ENCODE measurements around the gene BLACAT1.

BLACAT1 gene

GRCh38 chr1:205448540-205449253 lies 7.1 kb downstream of the BLACAT1 start:
- Histone ChIP-seq H3K4me3 (ENCODE audit: insufficient read depth, low read depth, low read length, poor library complexity, severe bottlenecking) (no peak overlapping the region), H3K4me1 (ENCODE audit: control insufficient read depth, insufficient read depth, low read length, poor library complexity, severe bottlenecking) (no peaks in the 10 kb centered on the region), H3K27ac (ENCODE audit: insufficient read depth, low read length, poor library complexity, severe bottlenecking) (no peak overlapping the region), H3K9me3 (ENCODE audit: control insufficient read depth, low read length) (no peaks in the 10 kb centered on the region), H3K27me3 (replicated peaks; ENCODE audit: control insufficient read depth, insufficient read depth, low read length, poor library complexity, severe bottlenecking) (peaks cover 12% of the 10 kb centered on the region), H3K36me3 (ENCODE audit: control insufficient read depth, insufficient read depth, low read length) (no peaks in the 10 kb centered on the region)
- no peak for DNase-seq

- H3K4me1 ChIP-seq (ENCODE audit: control insufficient read depth, insufficient read depth, low read length, poor library complexity, severe bottlenecking): no peaks in the 10 kb centered on the region
- no peak overlapping the region for H3K27ac ChIP-seq (ENCODE audit: insufficient read depth, low read length, poor library complexity, severe bottlenecking)
- no peaks in the 10 kb centered on the region for H3K9me3 ChIP-seq (ENCODE audit: control insufficient read depth, low read length)
- no peak for DNase-seq
- H3K27me3 ChIP-seq (replicated peaks; ENCODE audit: control insufficient read depth, insufficient read depth, low read length, poor library complexity, severe bottlenecking): peaks cover 8% of the 10 kb centered on the region
- H3K4me3 ChIP-seq (ENCODE audit: insufficient read depth, low read depth, low read length, poor library complexity, severe bottlenecking): no peak overlapping the region
- no peaks in the 10 kb centered on the region for H3K36me3 ChIP-seq (ENCODE audit: control insufficient read depth, insufficient read depth, low read length)
Measured at GRCh38 chr1:205447457-205448341, 8.1 kb downstream of the BLACAT1 start.

GRCh38 chr1:205446828-205447227 lies 9.0 kb downstream of the BLACAT1 start:
- H3K27me3 ChIP-seq (replicated peaks; ENCODE audit: control insufficient read depth, insufficient read depth, low read length, poor library complexity, severe bottlenecking): peaks cover 4% of the 10 kb centered on the region
- no peaks in the 10 kb centered on the region for H3K4me1 ChIP-seq (ENCODE audit: control insufficient read depth, insufficient read depth, low read length, poor library complexity, severe bottlenecking)
- no peak for DNase-seq
- no peaks in the 10 kb centered on the region for H3K36me3 ChIP-seq (ENCODE audit: control insufficient read depth, insufficient read depth, low read length)
- no peak overlapping the region for H3K27ac ChIP-seq (ENCODE audit: insufficient read depth, low read length, poor library complexity, severe bottlenecking)
- no peaks in the 10 kb centered on the region for H3K9me3 ChIP-seq (ENCODE audit: control insufficient read depth, low read length)
- H3K4me3 ChIP-seq (ENCODE audit: insufficient read depth, low read depth, low read length, poor library complexity, severe bottlenecking): no peak overlapping the region

- Histone ChIP-seq H3K4me3 (ENCODE audit: insufficient read depth, low read depth, low read length, poor library complexity, severe bottlenecking) (no peak overlapping the region), H3K36me3 (ENCODE audit: control insufficient read depth, insufficient read depth, low read length) (no peaks in the 10 kb centered on the region), H3K4me1 (ENCODE audit: control insufficient read depth, insufficient read depth, low read length, poor library complexity, severe bottlenecking) (peaks cover 12% of the 10 kb centered on the region), H3K27ac (ENCODE audit: insufficient read depth, low read length, poor library complexity, severe bottlenecking) (no peak overlapping the region), H3K27me3 (replicated peaks; ENCODE audit: control insufficient read depth, insufficient read depth, low read length, poor library complexity, severe bottlenecking) (peaks cover 4% of the 10 kb centered on the region), H3K9me3 (ENCODE audit: control insufficient read depth, low read length) (no peaks in the 10 kb centered on the region)
- no peak for DNase-seq
Measured at GRCh38 chr1:205445646-205445935, 10.3 kb downstream of the BLACAT1 start.

- DNase-seq: no peak
Measured at GRCh38 chr1:205444931-205445645, 10.8 kb downstream of the BLACAT1 start.

GRCh38 chr1:205444300-205444930 lies 11.4 kb downstream of the BLACAT1 start:
- H3K36me3 ChIP-seq (ENCODE audit: control insufficient read depth, insufficient read depth, low read length): no peaks in the 10 kb centered on the region
- no peaks in the 10 kb centered on the region for H3K27me3 ChIP-seq (replicated peaks; ENCODE audit: control insufficient read depth, insufficient read depth, low read length, poor library complexity, severe bottlenecking)
- no peak for DNase-seq
- H3K27ac ChIP-seq (ENCODE audit: insufficient read depth, low read length, poor library complexity, severe bottlenecking): no peak overlapping the region
- H3K9me3 ChIP-seq (ENCODE audit: control insufficient read depth, low read length): no peaks in the 10 kb centered on the region
- H3K4me1 ChIP-seq (ENCODE audit: control insufficient read depth, insufficient read depth, low read length, poor library complexity, severe bottlenecking): peaks cover 17% of the 10 kb centered on the region
- no peak overlapping the region for H3K4me3 ChIP-seq (ENCODE audit: insufficient read depth, low read depth, low read length, poor library complexity, severe bottlenecking)

More at GRCh38 chr1:205444931-205445645, 10.8 kb downstream of the BLACAT1 start:
- Histone ChIP-seq H3K36me3 (ENCODE audit: control insufficient read depth, insufficient read depth, low read length) (no peaks in the 10 kb centered on the region), H3K27me3 (replicated peaks; ENCODE audit: control insufficient read depth, insufficient read depth, low read length, poor library complexity, severe bottlenecking) (no peaks in the 10 kb centered on the region), H3K4me3 (ENCODE audit: insufficient read depth, low read depth, low read length, poor library complexity, severe bottlenecking) (no peak overlapping the region), H3K27ac (ENCODE audit: insufficient read depth, low read length, poor library complexity, severe bottlenecking) (no peak overlapping the region), H3K4me1 (ENCODE audit: control insufficient read depth, insufficient read depth, low read length, poor library complexity, severe bottlenecking) (peaks cover 17% of the 10 kb centered on the region), H3K9me3 (ENCODE audit: control insufficient read depth, low read length) (no peaks in the 10 kb centered on the region)

- Histone ChIP-seq H3K9me3 (ENCODE audit: control insufficient read depth, low read length) (no peaks in the 10 kb centered on the region), H3K36me3 (ENCODE audit: control insufficient read depth, insufficient read depth, low read length) (no peaks in the 10 kb centered on the region), H3K4me3 (ENCODE audit: insufficient read depth, low read depth, low read length, poor library complexity, severe bottlenecking) (no peak overlapping the region), H3K4me1 (ENCODE audit: control insufficient read depth, insufficient read depth, low read length, poor library complexity, severe bottlenecking) (peaks cover 17% of the 10 kb centered on the region), H3K27me3 (replicated peaks; ENCODE audit: control insufficient read depth, insufficient read depth, low read length, poor library complexity, severe bottlenecking) (no peaks in the 10 kb centered on the region), H3K27ac (ENCODE audit: insufficient read depth, low read length, poor library complexity, severe bottlenecking) (no peak overlapping the region)
- DNase-seq: no peak
Measured at GRCh38 chr1:205443585-205444299, 12.1 kb downstream of the BLACAT1 start.

GRCh38 chr1:205442051-205442725 lies 13.7 kb downstream of the BLACAT1 start:
- Histone ChIP-seq H3K4me1 (ENCODE audit: control insufficient read depth, insufficient read depth, low read length, poor library complexity, severe bottlenecking) (peaks cover 17% of the 10 kb centered on the region), H3K4me3 (ENCODE audit: insufficient read depth, low read depth, low read length, poor library complexity, severe bottlenecking) (no peak overlapping the region), H3K36me3 (ENCODE audit: control insufficient read depth, insufficient read depth, low read length) (no peaks in the 10 kb centered on the region), H3K9me3 (ENCODE audit: control insufficient read depth, low read length) (no peaks in the 10 kb centered on the region), H3K27ac (ENCODE audit: insufficient read depth, low read length, poor library complexity, severe bottlenecking) (no peak overlapping the region), H3K27me3 (replicated peaks; ENCODE audit: control insufficient read depth, insufficient read depth, low read length, poor library complexity, severe bottlenecking) (no peaks in the 10 kb centered on the region)
- DNase-seq: no peak

- no peaks in the 10 kb centered on the region for H3K36me3 ChIP-seq (ENCODE audit: control insufficient read depth, insufficient read depth, low read length)
- H3K27ac ChIP-seq (ENCODE audit: insufficient read depth, low read length, poor library complexity, severe bottlenecking): no peak overlapping the region
- H3K4me1 ChIP-seq (ENCODE audit: control insufficient read depth, insufficient read depth, low read length, poor library complexity, severe bottlenecking): peaks cover 17% of the 10 kb centered on the region
Measured at GRCh38 chr1:205441716-205442050, 14.2 kb downstream of the BLACAT1 start.

More at GRCh38 chr1:205441716-205442050, 14.2 kb downstream of the BLACAT1 start:
- Histone ChIP-seq H3K9me3 (ENCODE audit: control insufficient read depth, low read length) (no peaks in the 10 kb centered on the region), H3K27me3 (replicated peaks; ENCODE audit: control insufficient read depth, insufficient read depth, low read length, poor library complexity, severe bottlenecking) (no peaks in the 10 kb centered on the region), H3K4me3 (ENCODE audit: insufficient read depth, low read depth, low read length, poor library complexity, severe bottlenecking) (no peak overlapping the region)
- DNase-seq: no peak

All from effector memory CD4-positive, alpha-beta T cell (primary cell).